Measurements from ENCODE around the gene SVIL.
"Not testable (repeated sequence)": the region's sequence is repeated elsewhere in the genome, so short reads cannot be mapped to it uniquely, and the experiment has no call there.

Gene SVIL

GRCh38 chr10:29649561-29650551, 15.1 kb upstream of the SVIL start:
- DNase-seq = no peak

- DNase-seq = no peak
Measured at GRCh38 chr10:29648983-29649268, 14.2 kb upstream of the SVIL start.

- DNase-seq = no peak
Measured at GRCh38 chr10:29648114-29648982, 13.6 kb upstream of the SVIL start.

GRCh38 chr10:29647478-29647877, 12.7 kb upstream of the SVIL start:
- DNase-seq = no peak

GRCh38 chr10:29646960-29647461, 12.2 kb upstream of the SVIL start:
- no peak for DNase-seq

- DNase-seq = no peak
Measured at GRCh38 chr10:29646238-29646902, 11.6 kb upstream of the SVIL start.

GRCh38 chr10:29643771-29644501, 9.2 kb upstream of the SVIL start:
- DNase-seq = no peak

- DNase-seq = no peak
Measured at GRCh38 chr10:29642990-29643389, 8.2 kb upstream of the SVIL start.

GRCh38 chr10:29637537-29637936, 2.8 kb upstream of the SVIL start:
- no peak for DNase-seq

- no peak for DNase-seq
Measured at GRCh38 chr10:29636178-29636577, 1.4 kb upstream of the SVIL start.

- no peak for DNase-seq
Measured at GRCh38 chr10:29635711-29636144, 957 bp upstream of the SVIL start.

- no peak for DNase-seq
Measured at GRCh38 chr10:29634105-29634504, 666 bp downstream of the SVIL start.

- no peak for DNase-seq
Measured at GRCh38 chr10:29631049-29631339, 3.8 kb downstream of the SVIL start.

GRCh38 chr10:29630205-29631048, 4.3 kb downstream of the SVIL start:
- no peak for DNase-seq

- DNase-seq = no peak
Measured at GRCh38 chr10:29628912-29629526, 5.8 kb downstream of the SVIL start.

- DNase-seq = no peak
Measured at GRCh38 chr10:29628311-29628710, 6.5 kb downstream of the SVIL start.

- DNase-seq = no peak
Measured at GRCh38 chr10:29627201-29628132, 7.3 kb downstream of the SVIL start.

GRCh38 chr10:29624357-29624756, 10.4 kb downstream of the SVIL start:
- not testable (repeated sequence) for DNase-seq

- DNase-seq = no peak
Measured at GRCh38 chr10:29623797-29624196, 11.0 kb downstream of the SVIL start.

- DNase-seq = no peak
Measured at GRCh38 chr10:29622382-29622922, 12.3 kb downstream of the SVIL start.
